GM12878 (cell line): ENCODE results near the gene BCLAF1. TPM values are rescaled to one million over a fixed set of nuclear protein-coding genes. Genes with fewer than 3 reads are reported as not detected.

Experiments used
- CHD4 ChIP-seq: fragments of 200-600 bp; sonication (generic); IDR thresholded peaks from 2 replicates; pipeline ENCODE4 v1.6.1; 2016; ENCODE audit warnings: mild to moderate bottlenecking
- EP300 ChIP-seq, 2 experiments: fragments of 150-350 bp in 1 of 2; IDR thresholded peaks; 2 replicates each; pipeline ENCODE4 v1.6.1; 2011 to 2012; ENCODE audit warnings: low read depth in 2 of 2, low read length in 2 of 2, borderline replicate concordance in 1 of 2, improper control_type of control experiment in 1 of 2, inconsistent platforms in 1 of 2; ENCODE audit not compliant: control insufficient read depth in 1 of 2
- SPI1 ChIP-seq: IDR thresholded peaks from 2 replicates; pipeline ENCODE4 v1.6.1; 2011; ENCODE audit warnings: low read depth, mild to moderate bottlenecking, low read length, moderate library complexity, borderline replicate concordance; ENCODE audit not compliant: insufficient read depth
- polyA plus RNA-seq, 11 experiments: library from polyadenylated mRNA; depleted of rRNA in 4 of 11; unstranded in 6 of 11; stranded (reverse) in 5 of 11; fragments of >200 nt; fragmentation: Nextera tagmentation in 4 of 11; fragmentation: Illumina TruSeq in 1 of 11; extraction: Ambion mirVana in 4 of 11; extraction: Trizol in 1 of 11; gene quantifications; 1 replicate in 1 of 11; 2 replicates in 10 of 11; pipeline versions ENCODE4 v1.2.1 to v1.2.3, GENCODE V29; 2011 to 2016; ENCODE audit warnings: inconsistent platforms in 2 of 11, missing spikeins in 2 of 11, low read depth in 1 of 11
- total RNA-seq, 4 experiments: library from RNA; depleted of rRNA in 3 of 4; stranded (reverse); fragments of >200 nt in 3 of 4; fragmentation: Illumina TruSeq in 1 of 4; extraction: Trizol in 1 of 4; gene quantifications; 2 replicates each; pipeline versions ENCODE4 v1.2.1 to v1.2.3, GENCODE V29; 2013 to 2021
- TF ChIP-seq, protein P1 (sequence below): IDR thresholded peaks from 2 replicates; pipeline ENCODE4 v1.6.1; 2011; ENCODE audit warnings: borderline replicate concordance, low read depth, mild to moderate bottlenecking, moderate library complexity, mixed read lengths, low read length; ENCODE audit not compliant: insufficient read depth; ENCODE audit errors: extremely low read length
- TF ChIP-seq, protein P2 (sequence below): fragments of 450-650 bp; formaldehyde crosslinking; IDR thresholded peaks from 2 replicates; pipeline ENCODE4 v1.4.0; 2020; ENCODE audit warnings: mild to moderate bottlenecking, moderate library complexity

BCLAF1 gene
- total and polyA plus RNA-seq, 10 of the 15 experiments (the other 5 are each of a cell fraction or from before 2014, with no cell fraction given), result 56.0 to 223 (median 114) TPM

- TF ChIP-seq, protein P1, sequence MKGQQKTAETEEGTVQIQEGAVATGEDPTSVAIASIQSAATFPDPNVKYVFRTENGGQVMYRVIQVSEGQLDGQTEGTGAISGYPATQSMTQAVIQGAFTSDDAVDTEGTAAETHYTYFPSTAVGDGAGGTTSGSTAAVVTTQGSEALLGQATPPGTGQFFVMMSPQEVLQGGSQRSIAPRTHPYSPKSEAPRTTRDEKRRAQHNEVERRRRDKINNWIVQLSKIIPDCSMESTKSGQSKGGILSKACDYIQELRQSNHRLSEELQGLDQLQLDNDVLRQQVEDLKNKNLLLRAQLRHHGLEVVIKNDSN, result no peak
- TF ChIP-seq SPI1 (peak; percentile 94), CHD4 (no peak), EP300 (IDR thresholded peaks at IDR 0.05; ENCODE audit: borderline replicate concordance in 1 of 2, control insufficient read depth in 1 of 2, low read depth in 2 of 2, low read length in 2 of 2) (peak in 1 of 2 experiments; percentile 55; a peak in 1 of 4 replicates)
- TF ChIP-seq, protein P2, sequence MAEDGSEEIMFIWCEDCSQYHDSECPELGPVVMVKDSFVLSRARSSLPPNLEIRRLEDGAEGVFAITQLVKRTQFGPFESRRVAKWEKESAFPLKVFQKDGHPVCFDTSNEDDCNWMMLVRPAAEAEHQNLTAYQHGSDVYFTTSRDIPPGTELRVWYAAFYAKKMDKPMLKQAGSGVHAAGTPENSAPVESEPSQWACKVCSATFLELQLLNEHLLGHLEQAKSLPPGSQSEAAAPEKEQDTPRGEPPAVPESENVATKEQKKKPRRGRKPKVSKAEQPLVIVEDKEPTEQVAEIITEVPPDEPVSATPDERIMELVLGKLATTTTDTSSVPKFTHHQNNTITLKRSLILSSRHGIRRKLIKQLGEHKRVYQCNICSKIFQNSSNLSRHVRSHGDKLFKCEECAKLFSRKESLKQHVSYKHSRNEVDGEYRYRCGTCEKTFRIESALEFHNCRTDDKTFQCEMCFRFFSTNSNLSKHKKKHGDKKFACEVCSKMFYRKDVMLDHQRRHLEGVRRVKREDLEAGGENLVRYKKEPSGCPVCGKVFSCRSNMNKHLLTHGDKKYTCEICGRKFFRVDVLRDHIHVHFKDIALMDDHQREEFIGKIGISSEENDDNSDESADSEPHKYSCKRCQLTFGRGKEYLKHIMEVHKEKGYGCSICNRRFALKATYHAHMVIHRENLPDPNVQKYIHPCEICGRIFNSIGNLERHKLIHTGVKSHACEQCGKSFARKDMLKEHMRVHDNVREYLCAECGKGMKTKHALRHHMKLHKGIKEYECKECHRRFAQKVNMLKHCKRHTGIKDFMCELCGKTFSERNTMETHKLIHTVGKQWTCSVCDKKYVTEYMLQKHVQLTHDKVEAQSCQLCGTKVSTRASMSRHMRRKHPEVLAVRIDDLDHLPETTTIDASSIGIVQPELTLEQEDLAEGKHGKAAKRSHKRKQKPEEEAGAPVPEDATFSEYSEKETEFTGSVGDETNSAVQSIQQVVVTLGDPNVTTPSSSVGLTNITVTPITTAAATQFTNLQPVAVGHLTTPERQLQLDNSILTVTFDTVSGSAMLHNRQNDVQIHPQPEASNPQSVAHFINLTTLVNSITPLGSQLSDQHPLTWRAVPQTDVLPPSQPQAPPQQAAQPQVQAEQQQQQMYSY, result no peak
Observed at GRCh38 chr6:136228814-136229213, 60.8 kb downstream of the BCLAF1 start (continued).
